HEK293T (cell line): ENCODE measurements around the gene PTPRD.

Experiments
- CTCF ChIA-PET: fragments of 350-600 bp; formaldehyde crosslinking; extraction: SDS; loops from one replicate; lab custom pipeline; 2021; ENCODE audit warnings: antibody characterized with exemption, inconsistent platforms; lab: Yijun Ruan, JAX
- POLR2A ChIA-PET: fragments of 350-600 bp; formaldehyde crosslinking; extraction: SDS; loops from one replicate; lab custom pipeline; 2020; ENCODE audit warnings: antibody characterized with exemption, inconsistent platforms; lab: Yijun Ruan, JAX
- DNase-seq: peaks from one replicate; pipeline ENCODE4 v3.0.0; 2012; ENCODE audit warnings: mixed read lengths; ENCODE audit errors: extremely low spot score
- ARNT ChIP-seq: fragments of 450-650 bp; IDR thresholded peaks from 2 replicates; pipeline ENCODE4 v1.6.1; 2017; ENCODE audit warnings: mild to moderate bottlenecking
- BHLHE40 ChIP-seq: fragments of 450-650 bp; IDR thresholded peaks from 2 replicates; pipeline ENCODE4 v1.6.1; 2016; ENCODE audit warnings: mild to moderate bottlenecking, moderate library complexity, borderline replicate concordance
- CTBP1 ChIP-seq: fragments of 450-650 bp; IDR thresholded peaks from 2 replicates; pipeline ENCODE4 v1.6.1; 2016; ENCODE audit warnings: borderline replicate concordance
- ELF4 ChIP-seq: fragments of 450-650 bp; IDR thresholded peaks from 2 replicates; pipeline ENCODE4 v1.6.1; 2017; ENCODE audit warnings: antibody characterized with exemption
- FOXA1 ChIP-seq: fragments of 450-650 bp; IDR thresholded peaks from 2 replicates; pipeline ENCODE4 v1.6.1; 2016; ENCODE audit warnings: mild to moderate bottlenecking
- FOXK2 ChIP-seq: fragments of 450-650 bp; IDR thresholded peaks from 2 replicates; pipeline ENCODE4 v1.6.1; 2016; ENCODE audit warnings: mild to moderate bottlenecking
- FOXM1 ChIP-seq: fragments of 450-650 bp; IDR thresholded peaks from 2 replicates; pipeline ENCODE4 v1.6.1; 2017; ENCODE audit warnings: mild to moderate bottlenecking, borderline replicate concordance
- HDGF ChIP-seq: fragments of 450-650 bp; IDR thresholded peaks from 2 replicates; pipeline ENCODE4 v1.6.1; 2017; ENCODE audit warnings: antibody characterized with exemption, borderline replicate concordance
- L3MBTL2 ChIP-seq: fragments of 450-650 bp; conservative IDR thresholded peaks from 2 replicates; pipeline ENCODE4 v1.6.1; 2016; ENCODE audit warnings: mild to moderate bottlenecking
- LEF1 ChIP-seq: fragments of 450-650 bp; IDR thresholded peaks from 2 replicates; pipeline ENCODE4 v1.6.1; 2017; ENCODE audit warnings: mild to moderate bottlenecking, borderline replicate concordance
- NFRKB ChIP-seq: fragments of 450-650 bp; IDR thresholded peaks from 2 replicates; pipeline ENCODE4 v1.6.1; 2016; ENCODE audit warnings: mild to moderate bottlenecking, moderate library complexity
- PKNOX1 ChIP-seq: fragments of 450-650 bp; IDR thresholded peaks from 2 replicates; pipeline ENCODE4 v1.6.1; 2016
- SP1 ChIP-seq: fragments of 450-650 bp; IDR thresholded peaks from 2 replicates; pipeline ENCODE4 v1.6.1; 2017
- SUZ12 ChIP-seq: fragments of 450-650 bp; IDR thresholded peaks from 2 replicates; pipeline ENCODE4 v1.6.1; 2016; ENCODE audit warnings: mild to moderate bottlenecking
- TARDBP ChIP-seq: fragments of 450-650 bp; IDR thresholded peaks from 2 replicates; pipeline ENCODE4 v1.6.1; 2016
- ZNF384 ChIP-seq: fragments of 450-650 bp; IDR thresholded peaks from 2 replicates; pipeline ENCODE4 v1.6.1; 2016

The PTPRD gene

GRCh38 chr9:10005206-10005605, 607.6 kb downstream of the PTPRD start:
- ChIA-PET POLR2A (no interaction called here), CTCF (no interaction called here)
- no peak for DNase-seq
- TF ChIP-seq L3MBTL2 (no peak), ARNT (no peak), ZNF384 (no peak), FOXM1 (no peak), ELF4 (no peak), FOXA1 (no peak), CTBP1 (no peak), LEF1 (no peak), NFRKB (no peak), HDGF (no peak), BHLHE40 (no peak), PKNOX1 (no peak), TARDBP (no peak), SUZ12 (no peak), SP1 (no peak), FOXK2 (no peak)

GRCh38 chr9:10003047-10003446, 609.8 kb downstream of the PTPRD start:
- DNase-seq, result no peak
- TF ChIP-seq FOXM1, result no peak
- no peak for TF ChIP-seq FOXK2
- TF ChIP-seq L3MBTL2, result no peak
- TF ChIP-seq BHLHE40, result no peak
- no peak for TF ChIP-seq SP1
- no peak for TF ChIP-seq ZNF384
- TF ChIP-seq CTBP1, result no peak
- ChIA-PET CTCF (no interaction called here), POLR2A (no interaction called here)

GRCh38 chr9:10000669-10001068, 612.1 kb downstream of the PTPRD start:
- TF ChIP-seq ZNF384, result no peak
- TF ChIP-seq SP1, result no peak
- no peak for TF ChIP-seq ARNT
- TF ChIP-seq FOXA1, result no peak
- TF ChIP-seq FOXM1, result no peak
- no peak for TF ChIP-seq PKNOX1
- no peak for TF ChIP-seq HDGF
- no peak for TF ChIP-seq CTBP1
- no peak for TF ChIP-seq FOXK2
- TF ChIP-seq NFRKB, result no peak
- TF ChIP-seq SUZ12, result no peak
- no peak for TF ChIP-seq ELF4
- TF ChIP-seq L3MBTL2, result no peak
- ChIA-PET POLR2A (no interaction called here), CTCF (no interaction called here)
- no peak for DNase-seq

- peak; percentile 20 for DNase-seq
- ChIA-PET POLR2A (no interaction called here), CTCF (no interaction called here)
- no peak for TF ChIP-seq PKNOX1
- no peak for TF ChIP-seq ZNF384
- TF ChIP-seq FOXA1, result no peak
- TF ChIP-seq BHLHE40, result no peak
- no peak for TF ChIP-seq FOXK2
- no peak for TF ChIP-seq L3MBTL2
- no peak for TF ChIP-seq LEF1
- no peak for TF ChIP-seq SP1
- TF ChIP-seq NFRKB, result no peak
- TF ChIP-seq CTBP1, result no peak
- no peak for TF ChIP-seq FOXM1
- no peak for TF ChIP-seq ARNT
- no peak for TF ChIP-seq SUZ12
- no peak for TF ChIP-seq HDGF
- no peak for TF ChIP-seq ELF4
- no peak for TF ChIP-seq TARDBP
These were observed 614.1 kb downstream of the PTPRD start for GRCh38 chr9:9998491-9999287.

GRCh38 chr9:9997585-9997984, 615.2 kb downstream of the PTPRD start:
- TF ChIP-seq FOXA1 (no peak), TARDBP (no peak)
- ChIA-PET CTCF (no interaction called here), POLR2A (no interaction called here)
- DNase-seq, result no peak

- TF ChIP-seq FOXM1 (no peak), ARNT (no peak), ZNF384 (no peak), FOXK2 (no peak), NFRKB (no peak), PKNOX1 (no peak), SP1 (no peak), CTBP1 (no peak), SUZ12 (no peak), BHLHE40 (no peak), LEF1 (no peak), L3MBTL2 (no peak), FOXA1 (no peak), HDGF (no peak), ELF4 (no peak), TARDBP (no peak)
- ChIA-PET POLR2A (no interaction called here), CTCF (interaction anchor here (0.7 kb wide), 1 partner anchor 103 kb away, joined by 3 read pairs; no protein-coding TSS in a partner anchor)
- no peak for DNase-seq
These were observed 616.5 kb downstream of the PTPRD start for GRCh38 chr9:9996259-9996658.
